ENCODE measurements around the gene NECAB3. TPM values are rescaled to one million over a fixed set of nuclear protein-coding genes. Genes with fewer than 3 reads are reported as not detected.

The NECAB3 gene
- total RNA-seq, 1 experiment from 2014 or later = 105 TPM

GRCh38 chr20:33624399-33624798 lies 49.8 kb downstream of the NECAB3 start:
- Mint-ChIP-seq H3K9me3 (ENCODE audit: unreplicated experiment) (no peaks in the 10 kb centered on the region), H3K4me1 (ENCODE audit: low read depth, unreplicated experiment) (no peaks in the 10 kb centered on the region), H3K27ac (ENCODE audit: unreplicated experiment) (no peak overlapping the region), H3K27me3 (ENCODE audit: insufficient read depth, unreplicated experiment) (no peaks in the 10 kb centered on the region), H3K4me3 (ENCODE audit: unreplicated experiment) (no peak overlapping the region), H3K36me3 (ENCODE audit: insufficient read depth, unreplicated experiment) (peaks cover 37% of the 10 kb centered on the region)
- BruUV-seq (replicated peaks) = no TSS peak
- CTCF ChIA-PET = interaction anchor here (0.5 to 0.9 kb wide), 2 partner anchors 64 to 539 kb away, joined by 3 read pairs; no protein-coding TSS in a partner anchor
- H3K4me3 ChIP-seq (ENCODE audit: low read depth, low read length) = no peak overlapping the region
- H3K9me3 ChIP-seq = no peaks in the 10 kb centered on the region
- no peak for DNase-seq
- no peaks in the 10 kb centered on the region for H3K4me1 ChIP-seq
- H3K27me3 ChIP-seq (replicated peaks; ENCODE audit: control insufficient read depth, insufficient read depth, low read length) = no peaks in the 10 kb centered on the region
- 0 out of 2 replicates have a peak, but pooled peaks cover 3% of the 10 kb centered on the region for H3K36me3 ChIP-seq (ENCODE audit: control insufficient read depth, insufficient read depth, low read length)
- TF ChIP-seq, protein P1, sequence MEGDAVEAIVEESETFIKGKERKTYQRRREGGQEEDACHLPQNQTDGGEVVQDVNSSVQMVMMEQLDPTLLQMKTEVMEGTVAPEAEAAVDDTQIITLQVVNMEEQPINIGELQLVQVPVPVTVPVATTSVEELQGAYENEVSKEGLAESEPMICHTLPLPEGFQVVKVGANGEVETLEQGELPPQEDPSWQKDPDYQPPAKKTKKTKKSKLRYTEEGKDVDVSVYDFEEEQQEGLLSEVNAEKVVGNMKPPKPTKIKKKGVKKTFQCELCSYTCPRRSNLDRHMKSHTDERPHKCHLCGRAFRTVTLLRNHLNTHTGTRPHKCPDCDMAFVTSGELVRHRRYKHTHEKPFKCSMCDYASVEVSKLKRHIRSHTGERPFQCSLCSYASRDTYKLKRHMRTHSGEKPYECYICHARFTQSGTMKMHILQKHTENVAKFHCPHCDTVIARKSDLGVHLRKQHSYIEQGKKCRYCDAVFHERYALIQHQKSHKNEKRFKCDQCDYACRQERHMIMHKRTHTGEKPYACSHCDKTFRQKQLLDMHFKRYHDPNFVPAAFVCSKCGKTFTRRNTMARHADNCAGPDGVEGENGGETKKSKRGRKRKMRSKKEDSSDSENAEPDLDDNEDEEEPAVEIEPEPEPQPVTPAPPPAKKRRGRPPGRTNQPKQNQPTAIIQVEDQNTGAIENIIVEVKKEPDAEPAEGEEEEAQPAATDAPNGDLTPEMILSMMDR (IDR thresholded peaks at IDR 0.05; ENCODE audit: insufficient read depth in 1 of 2, low read depth in 1 of 2, low read length in 1 of 2, severe bottlenecking in 1 of 2, unreplicated experiment in 1 of 2) = no peak
- POLR2A ChIA-PET = no interaction called here
- intact Hi-C loops (cut with micrococcal nuclease; ENCODE audit: unreplicated experiment) = no loop called here

DNA sequence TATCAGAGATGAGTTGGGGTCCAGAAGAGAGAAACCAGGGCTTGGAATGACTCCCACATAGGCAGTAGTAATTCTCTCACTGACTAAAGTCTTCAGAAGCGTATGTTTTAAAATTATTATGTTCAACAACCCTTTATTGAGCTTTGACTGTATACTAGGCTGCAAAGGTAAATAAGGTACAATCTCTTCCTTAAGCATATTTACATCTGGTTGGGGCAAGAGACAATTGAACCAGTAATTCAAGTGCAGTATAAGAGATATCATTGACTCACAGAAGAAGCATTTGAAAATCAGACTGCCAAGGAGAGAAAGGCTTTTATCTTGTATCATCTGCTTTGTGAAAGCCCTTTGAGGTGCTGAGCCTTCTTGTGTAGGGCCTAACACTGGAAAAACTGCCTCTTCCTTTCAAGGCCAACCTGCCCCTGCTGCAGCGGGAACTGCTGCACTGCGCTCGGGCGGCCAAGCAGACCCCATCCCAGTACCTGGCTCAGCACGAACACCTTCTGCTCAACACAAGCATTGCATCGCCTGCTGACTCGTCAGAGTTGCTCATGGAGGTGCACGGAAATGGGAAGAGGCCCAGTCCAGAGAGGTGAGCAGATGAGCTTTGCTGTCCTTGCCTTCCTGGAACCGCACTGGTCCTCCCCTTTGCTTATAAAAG lies 51.4 kb downstream of the NECAB3 start:
- no TSS peak for BruUV-seq (replicated peaks)
- intact Hi-C loops (cut with micrococcal nuclease; ENCODE audit: unreplicated experiment) = loop anchor here (2.0 kb wide), 1 partner anchor 30 kb away; no protein-coding TSS in a partner anchor
- H3K36me3 ChIP-seq (ENCODE audit: control insufficient read depth, insufficient read depth, low read length) = 0 out of 2 replicates have a peak, but pooled peaks cover 3% of the 10 kb centered on the region
- TF ChIP-seq, protein P1 (IDR thresholded peaks at IDR 0.05; ENCODE audit: insufficient read depth in 1 of 2, low read depth in 1 of 2, low read length in 1 of 2, severe bottlenecking in 1 of 2, unreplicated experiment in 1 of 2) = no peak
- no peaks in the 10 kb centered on the region for H3K9me3 ChIP-seq
- no peak overlapping the region for H3K4me3 ChIP-seq (ENCODE audit: low read depth, low read length)
- no peaks in the 10 kb centered on the region for H3K27me3 ChIP-seq (replicated peaks; ENCODE audit: control insufficient read depth, insufficient read depth, low read length)
- DNase-seq = no peak
- ChIA-PET POLR2A (no interaction called here), CTCF (no interaction called here)
- Mint-ChIP-seq H3K27ac (ENCODE audit: unreplicated experiment) (no peak overlapping the region), H3K4me1 (ENCODE audit: low read depth, unreplicated experiment) (no peaks in the 10 kb centered on the region), H3K4me3 (ENCODE audit: unreplicated experiment) (no peak overlapping the region), H3K9me3 (ENCODE audit: unreplicated experiment) (no peaks in the 10 kb centered on the region), H3K27me3 (ENCODE audit: insufficient read depth, unreplicated experiment) (no peaks in the 10 kb centered on the region), H3K36me3 (ENCODE audit: insufficient read depth, unreplicated experiment) (peaks cover 36% of the 10 kb centered on the region)
- no peaks in the 10 kb centered on the region for H3K4me1 ChIP-seq

GRCh38 chr20:33621717-33622400 lies 52.4 kb downstream of the NECAB3 start:
- Histone ChIP-seq H3K4me1 (no peaks in the 10 kb centered on the region), H3K27me3 (replicated peaks; ENCODE audit: control insufficient read depth, insufficient read depth, low read length) (no peaks in the 10 kb centered on the region), H3K36me3 (ENCODE audit: control insufficient read depth, insufficient read depth, low read length) (0 out of 2 replicates have a peak, but pooled peaks cover 2% of the 10 kb centered on the region), H3K4me3 (ENCODE audit: low read depth, low read length) (no peak overlapping the region), H3K9me3 (no peaks in the 10 kb centered on the region)
- Mint-ChIP-seq H3K27ac (ENCODE audit: unreplicated experiment) (no peak overlapping the region), H3K36me3 (ENCODE audit: insufficient read depth, unreplicated experiment) (peaks cover 36% of the 10 kb centered on the region), H3K9me3 (ENCODE audit: unreplicated experiment) (no peaks in the 10 kb centered on the region), H3K4me1 (ENCODE audit: low read depth, unreplicated experiment) (no peaks in the 10 kb centered on the region), H3K4me3 (ENCODE audit: unreplicated experiment) (no peak overlapping the region), H3K27me3 (ENCODE audit: insufficient read depth, unreplicated experiment) (no peaks in the 10 kb centered on the region)
- BruUV-seq (replicated peaks) = no TSS peak
- TF ChIP-seq, protein P1 (IDR thresholded peaks at IDR 0.05; ENCODE audit: insufficient read depth in 1 of 2, low read depth in 1 of 2, low read length in 1 of 2, severe bottlenecking in 1 of 2, unreplicated experiment in 1 of 2) = no peak
- ChIA-PET POLR2A (interaction anchor here (0.6 kb wide), 1 partner anchor 68 kb away, joined by 3 read pairs; no protein-coding TSS in a partner anchor), CTCF (no interaction called here)
- intact Hi-C loops (cut with micrococcal nuclease; ENCODE audit: unreplicated experiment) = loop anchor here (2.0 kb wide), 1 partner anchor 31 kb away; no protein-coding TSS in a partner anchor
- DNase-seq = no peak

Measured in Caco-2 (cell line).